Uterus (tissue), 4 donors: Measurements from ENCODE around the gene APOLD1. TPM values are rescaled to one million over a fixed set of nuclear protein-coding genes. Genes with fewer than 3 reads are reported as not detected.
"Not testable (repeated sequence)": the region's sequence is repeated elsewhere in the genome, so short reads cannot be mapped to it uniquely, and the experiment has no call there.

Experiments
- DNase-seq, 2 donors: peaks; one replicate each; pipeline ENCODE4 v3.0.0-alpha.2; 2019 to 2020
- H3K27ac ChIP-seq, 2 donors: fragments of 200-600 bp; sonication (generic); 1 replicate in 1 of 2; 2 replicates in 1 of 2; pipeline ENCODE4 v1.5.1; 2016 to 2018
- H3K27me3 ChIP-seq, 2 donors: fragments of 200-600 bp; sonication (generic); one replicate each; pipeline ENCODE4 v1.5.1; 2018 to 2019; ENCODE audit warnings: control low read depth in 1 of 2
- H3K36me3 ChIP-seq, 2 donors: fragments of 200-600 bp; sonication (generic); one replicate each; pipeline ENCODE4 v1.5.1; 2019; ENCODE audit warnings: control low read depth in 1 of 2
- H3K4me1 ChIP-seq, 2 donors: fragments of 200-600 bp; sonication (generic); one replicate each; pipeline ENCODE4 v1.5.1; 2018 to 2019; ENCODE audit warnings: control low read depth in 1 of 2
- H3K4me3 ChIP-seq, 2 donors: fragments of 200-600 bp; sonication (generic); 1 replicate in 1 of 2; 2 replicates in 1 of 2; pipeline ENCODE4 v1.5.1; 2018 to 2019; ENCODE audit warnings: mild to moderate bottlenecking in 1 of 2
- H3K9me3 ChIP-seq, 2 donors: fragments of 200-600 bp; sonication (generic); one replicate each; pipeline ENCODE4 v1.5.1; 2019; ENCODE audit warnings: control low read depth in 1 of 2
- CTCF ChIP-seq, 4 experiments: fragments of 200-600 bp in 2 of 4; fragments of 450-650 bp in 2 of 4; sonication (generic) in 2 of 4; IDR thresholded peaks; one replicate each; pipeline ENCODE4 v1.5.1; 2016 to 2019; ENCODE audit warnings: antibody characterized with exemption in 4 of 4, mild to moderate bottlenecking in 2 of 4, moderate library complexity in 1 of 4
- POLR2A ChIP-seq, 2 donors: fragments of 450-650 bp; IDR thresholded peaks; one replicate each; pipeline ENCODE4 v1.6.1; 2016; ENCODE audit warnings: antibody characterized with exemption in 2 of 2, mild to moderate bottlenecking in 1 of 2, moderate library complexity in 1 of 2
- intact Hi-C: fragments of 100-400 bp; cut with DNase I; formaldehyde crosslinking; loops from one replicate; pipeline ENCODE4 v1.15.1; 2023; ENCODE audit warnings: low total_unique reads
- microRNA counts, 2 donors: library from miRNA; unstranded; fragments of <30 nt; microRNA quantifications; one replicate each; lab custom pipeline; 2016 to 2017
- microRNA-seq: library from miRNA; unstranded; fragments of <30 nt; microRNA quantifications from one replicate; pipeline ENCODE4, GENCODE V29; 2016; ENCODE audit warnings: borderline microRNAs expressed, borderline replicate concordance
- small RNA-seq: library from RNA; depleted of rRNA; stranded (forward); fragments of <200 nt; gene quantifications from one replicate; pipeline ENCODE3, GENCODE V24; 2016
- total RNA-seq, 4 donors: library from RNA; depleted of rRNA in 3 of 4; stranded (reverse); fragments of >200 nt in 3 of 4; gene quantifications; one replicate each; pipeline versions ENCODE4 v1.1.0 to v1.2.4, GENCODE V29; 2014 to 2023
- donor health status: DM: yes; HTN: yes; CAD: no.

APOLD1 gene
- total RNA-seq, 4 donors from 2014 or later, result 25.0 to 88.8 (median 57.9) TPM

GRCh38 chr12:12837813-12838153 lies 52.3 kb downstream of the APOLD1 start:
- no peaks in the 10 kb centered on the region for H3K9me3 ChIP-seq
- intact Hi-C loops, result no loop called here
- H3K27ac ChIP-seq, result no peak overlapping the region

DNA sequence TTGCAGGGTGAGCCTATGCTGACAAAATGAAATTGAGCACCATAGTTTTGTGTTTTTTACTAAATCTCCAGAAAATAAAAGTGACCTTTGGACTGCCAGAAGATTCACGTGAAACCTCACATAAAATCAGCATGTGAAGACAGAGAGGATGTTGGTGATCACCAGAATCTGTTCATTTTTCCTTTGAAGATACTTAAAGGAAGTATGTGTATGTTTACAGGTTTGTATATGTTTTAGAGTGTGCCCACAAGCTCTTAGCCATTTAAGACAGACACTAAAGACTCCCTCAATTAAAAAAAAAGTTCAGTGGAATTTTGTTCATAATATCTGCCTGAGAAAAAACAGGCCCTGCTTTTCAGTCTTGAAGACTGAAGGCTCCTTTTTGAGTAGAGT lies 53.5 kb downstream of the APOLD1 start:
- Histone ChIP-seq H3K27ac (no peak overlapping the region), H3K9me3 (no peaks in the 10 kb centered on the region), H3K27me3 (no peaks in the 10 kb centered on the region), H3K4me3 (no peak overlapping the region), H3K4me1 (no peaks in the 10 kb centered on the region), H3K36me3 (no peaks in the 10 kb centered on the region)
- DNase-seq, result no peak
- intact Hi-C loops, result no loop called here
- no peak for TF ChIP-seq CTCF (IDR thresholded peaks at IDR 0.05)
- TF ChIP-seq POLR2A (IDR thresholded peaks at IDR 0.05), result no peak

More at GRCh38 chr12:12837813-12838153, 52.3 kb downstream of the APOLD1 start:
- Histone ChIP-seq H3K36me3 (no peaks in the 10 kb centered on the region), H3K4me3 (no peak overlapping the region), H3K27me3 (no peaks in the 10 kb centered on the region), H3K4me1 (no peaks in the 10 kb centered on the region)
- no peak for DNase-seq
- TF ChIP-seq POLR2A (IDR thresholded peaks at IDR 0.05) (no peak), CTCF (IDR thresholded peaks at IDR 0.05) (no peak)

DNA sequence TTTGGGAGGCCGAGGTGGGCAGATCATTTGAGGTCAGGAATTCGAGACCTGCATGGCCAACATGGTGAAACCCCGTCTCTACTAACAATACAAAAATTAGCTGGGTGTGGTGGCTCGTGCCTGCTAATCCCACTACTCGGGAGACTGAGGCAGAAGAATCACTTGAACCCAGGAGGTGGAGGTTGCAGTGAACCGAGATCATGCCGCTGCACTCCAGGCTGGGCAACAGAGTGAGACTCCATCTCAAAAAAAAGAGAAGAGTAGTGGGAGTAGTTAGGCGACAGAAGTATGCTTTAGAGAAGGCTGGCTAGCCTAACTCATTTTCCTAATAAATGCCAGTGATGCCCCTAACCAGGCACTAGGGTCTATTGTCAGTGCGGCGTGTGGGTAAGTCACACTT lies 54.0 kb downstream of the APOLD1 start:
- H3K4me3 ChIP-seq, H3K36me3 ChIP-seq, intact Hi-C loops, H3K9me3 ChIP-seq, DNase-seq, H3K27ac ChIP-seq, H3K27me3 ChIP-seq, H3K4me1 ChIP-seq: not testable (repeated sequence)

- intact Hi-C loops, result no loop called here
- TF ChIP-seq CTCF (IDR thresholded peaks at IDR 0.05) (no peak), POLR2A (IDR thresholded peaks at IDR 0.05) (no peak)
- DNase-seq, result no peak
- Histone ChIP-seq H3K4me3 (no peak overlapping the region), H3K27ac (no peak overlapping the region), H3K27me3 (no peaks in the 10 kb centered on the region), H3K9me3 (no peaks in the 10 kb centered on the region), H3K36me3 (no peaks in the 10 kb centered on the region), H3K4me1 (no peaks in the 10 kb centered on the region)
Measured at GRCh38 chr12:12839873-12840579, 54.6 kb downstream of the APOLD1 start.

GRCh38 chr12:12840580-12840899 lies 55.1 kb downstream of the APOLD1 start:
- Histone ChIP-seq H3K4me3 (no peak overlapping the region), H3K4me1 (no peaks in the 10 kb centered on the region), H3K9me3 (no peaks in the 10 kb centered on the region), H3K27ac (no peak overlapping the region), H3K27me3 (no peaks in the 10 kb centered on the region), H3K36me3 (no peaks in the 10 kb centered on the region)
- intact Hi-C loops, result no loop called here
- TF ChIP-seq POLR2A (IDR thresholded peaks at IDR 0.05) (no peak), CTCF (IDR thresholded peaks at IDR 0.05) (no peak)
- DNase-seq, result no peak

MicroRNA genes within 50 kb of the gene (microRNA counts, 767-probe panel; counts per million panel counts)
- 0 counts per million in 2 donors for microRNA hsa-miR-613 (lab: Ali Mortazavi, UCI)

Small RNA genes within 50 kb of the gene (microRNA-seq; reads per million reads assigned to microRNA genes)
- not detected for gene MIR613

Small RNA genes within 50 kb of the gene (small RNA-seq; reads per million reads assigned to genes)
- gene AC007215.1 (not detected), gene MIR613 (not detected)

Other genes with a start within 250 kb of the APOLD1 start
- 10 to 100 TPM; 20.5 to 46.0 (median 35.5) TPM for gene DUSP16, start 222.8 kb upstream of the APOLD1 start, total RNA-seq
- gene CREBL2, start 173.8 kb upstream of the APOLD1 start, total RNA-seq, result 10 to 100 TPM; 18.7 to 33.4 (median 28.3) TPM
- under 1 TPM in 1 of 4 donors, not detected in 3; 0.83 TPM for gene GPR19, start 89.5 kb upstream of the APOLD1 start, total RNA-seq
- 100 to 1,000 TPM in 1 of 4 donors, 10 to 100 TPM in 3; 40.7 to 104 (median 86.0) TPM for gene CDKN1B, start 68.3 kb upstream of the APOLD1 start, total RNA-seq
- gene DDX47, start 27.7 kb downstream of the APOLD1 start, total RNA-seq, result 100 to 1,000 TPM in 1 of 4 donors, 10 to 100 TPM in 3; 42.1 to 105 (median 57.2) TPM
- 10 to 100 TPM in 3 of 4 donors, 1 to 10 TPM in 1; 2.0 to 13.2 (median 12.4) TPM for gene GPRC5A, start 105.9 kb downstream of the APOLD1 start, total RNA-seq
- gene GPRC5D, start 166.5 kb downstream of the APOLD1 start, total RNA-seq, result not detected
- gene HEBP1, start 214.6 kb downstream of the APOLD1 start, total RNA-seq, result 10 to 100 TPM; 10.5 to 64.4 (median 40.9) TPM